T-helper 1 cell treated with Interleukin-12 subunit alpha and Interleukin-12 subunit beta and Interleukin-4 antibody, amounts not matched to agents 30 ng/mL and 1 ng/mL, for 36 hours (primary cell): ENCODE measurements around the gene UTP11. TPM values are rescaled to one million over a fixed set of nuclear protein-coding genes. Genes with fewer than 3 reads are reported as not detected.

Experiments
- intact Hi-C: fragments of 100-400 bp; cut with micrococcal nuclease; formaldehyde crosslinking; loops from one replicate; pipeline ENCODE4 v1.15.1; 2024
- total RNA-seq: library from RNA; stranded (reverse); gene quantifications from 2 replicates; pipeline ENCODE4 v1.2.3, GENCODE V29; 2022

The UTP11 gene
- total RNA-seq, 1 donor from 2014 or later = 56.2 TPM

DNA sequence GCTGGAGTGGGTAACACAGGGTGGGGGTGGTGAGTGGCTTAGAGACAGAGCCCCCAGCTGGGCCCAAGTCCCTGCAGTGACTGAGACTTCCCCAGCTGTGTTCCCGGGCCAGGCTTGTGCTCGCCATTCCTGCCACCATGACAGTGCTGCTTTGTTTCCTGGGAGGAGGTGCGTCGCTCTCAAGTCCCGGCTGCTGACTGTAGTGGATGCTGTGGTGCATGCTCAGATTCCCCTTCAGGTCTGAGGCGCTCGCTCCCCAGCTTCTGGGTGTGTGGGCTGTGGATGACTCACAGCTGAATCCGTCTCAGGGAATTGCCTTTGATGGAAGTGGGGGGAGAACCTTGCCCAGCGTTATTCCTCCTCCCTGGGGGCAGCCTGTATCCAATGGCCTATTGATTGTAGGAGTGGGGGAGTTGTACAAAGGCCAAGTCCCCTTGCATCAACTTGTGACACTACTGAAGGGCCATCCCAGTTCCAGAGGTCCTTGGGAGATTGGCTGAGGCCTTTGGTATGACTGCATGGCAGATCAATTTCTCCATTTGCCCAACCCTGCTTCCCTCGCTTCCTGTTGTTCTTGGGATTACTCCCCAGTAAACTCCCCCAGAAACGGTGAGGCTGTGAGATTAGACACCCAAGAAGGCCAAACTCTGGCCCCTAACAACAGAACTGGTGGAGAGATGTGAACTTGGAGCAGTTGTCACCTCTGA is 51.8 kb downstream of the UTP11 start:
- intact Hi-C loops = no loop called here

DNA sequence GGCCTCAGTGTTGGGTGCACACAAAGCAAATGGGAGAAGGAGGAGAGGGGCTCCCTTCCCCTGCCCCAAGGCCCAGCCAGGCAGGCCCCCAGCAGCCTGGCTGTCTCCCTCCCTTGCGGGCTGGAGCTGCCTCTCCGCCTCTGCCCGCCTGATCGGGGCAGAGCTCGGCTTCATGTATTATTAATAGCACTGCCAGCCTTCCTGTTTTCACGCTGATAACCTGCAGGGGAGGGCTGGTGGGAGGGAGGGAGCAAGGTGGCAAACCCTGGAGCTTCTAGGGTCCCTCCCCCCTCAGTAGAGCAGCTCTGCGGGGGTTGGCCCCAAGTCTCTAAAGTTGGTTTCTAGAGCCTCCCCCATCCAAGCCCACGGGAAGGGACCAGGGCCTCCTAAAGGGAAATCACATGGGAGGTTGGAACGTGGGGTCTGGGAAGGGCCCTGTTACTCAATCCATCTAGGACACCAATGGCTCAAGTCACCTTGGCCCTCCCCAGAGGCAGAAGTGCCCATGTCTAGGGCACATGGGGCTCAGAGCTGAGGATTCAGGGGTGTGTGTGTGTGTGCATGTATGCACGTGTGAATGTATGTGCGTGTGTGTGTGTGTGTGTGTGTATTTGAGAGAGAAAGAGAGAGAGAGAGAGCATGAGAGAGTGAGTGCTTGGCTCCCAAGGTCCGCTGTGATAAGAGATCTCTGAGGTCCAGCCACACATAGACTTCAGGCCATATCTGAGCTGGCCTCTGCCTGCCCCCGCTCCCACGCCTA is 55.9 kb downstream of the UTP11 start:
- intact Hi-C loops = no loop called here

GRCh38 chr1:38068980-38069340 is 56.4 kb downstream of the UTP11 start:
- intact Hi-C loops = no loop called here

GRCh38 chr1:38071312-38072256 is 59.0 kb downstream of the UTP11 start:
- intact Hi-C loops = no loop called here

GRCh38 chr1:38072858-38073257 is 60.3 kb downstream of the UTP11 start:
- intact Hi-C loops = no loop called here

GRCh38 chr1:38073534-38074301 is 61.2 kb downstream of the UTP11 start:
- intact Hi-C loops = no loop called here

DNA sequence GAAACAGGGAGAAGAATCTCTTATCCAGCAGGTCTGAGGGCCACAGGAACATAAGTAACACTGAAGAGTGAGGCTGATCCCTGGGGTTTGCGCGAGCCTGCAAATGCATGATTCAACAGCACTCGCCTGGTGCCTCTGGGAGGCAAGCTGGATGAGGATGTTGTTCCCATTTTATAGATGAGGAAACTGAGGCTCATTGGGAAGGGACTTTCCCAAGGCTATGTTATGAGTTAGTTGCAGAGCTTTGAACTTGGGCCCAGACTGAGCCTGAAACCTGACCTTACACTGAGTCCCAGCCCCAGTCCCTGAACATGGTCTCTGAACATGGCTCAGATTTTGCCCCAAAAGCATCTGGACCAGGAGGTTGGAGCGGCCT is 61.8 kb downstream of the UTP11 start:
- intact Hi-C loops = no loop called here

Other genes starting within 250 kb of the UTP11 start
- 0.05 TPM in 1 of 2 replicates, not detected in the other for gene EPHA10, start 247.6 kb upstream of the UTP11 start, total RNA-seq
- gene MANEAL, start 218.9 kb upstream of the UTP11 start, total RNA-seq = 3.4 and 3.7 TPM in 2 replicates
- 19.9 and 21.9 TPM in 2 replicates for gene C1orf122, start 204.9 kb upstream of the UTP11 start, total RNA-seq
- 28.8 and 31.3 TPM in 2 replicates for gene YRDC, start 204.5 kb upstream of the UTP11 start, total RNA-seq
- 23.2 and 31.7 TPM in 2 replicates for gene MTF1, start 153.1 kb upstream of the UTP11 start, total RNA-seq
- 29.0 and 30.9 TPM in 2 replicates for gene INPP5B, start 65.7 kb upstream of the UTP11 start, total RNA-seq
- gene SF3A3, start 22.7 kb upstream of the UTP11 start, total RNA-seq = 93.8 and 94.2 TPM in 2 replicates
- gene FHL3, start 7.2 kb upstream of the UTP11 start, total RNA-seq = 12.6 and 14.0 TPM in 2 replicates
- 0.17 and 0.22 TPM in 2 replicates for gene POU3F1, start 34.1 kb downstream of the UTP11 start, total RNA-seq